C4-2B (cell line): Measurements from ENCODE around the gene NPHS2.

Source experiments
- CTCF ChIP-seq: fragments of 450-650 bp; conservative IDR thresholded peaks from 2 replicates; pipeline ENCODE4 v1.5.1; 2017; ENCODE audit warnings: mild to moderate bottlenecking
- ZFX ChIP-seq: fragments of 450-650 bp; IDR thresholded peaks from 2 replicates; pipeline ENCODE4 v1.6.1; 2017

GRCh38 chr1:179590671-179591070 is 14.9 kb upstream of the NPHS2 start:
- no peak for TF ChIP-seq CTCF
- TF ChIP-seq ZFX, result no peak
